Stimulated activated CD4-positive, alpha-beta T cell treated with anti-CD3 and anti-CD28 coated beads, TNF-alpha, amount 100 ng/mL, for 24 hours (primary cell): ENCODE data around the gene ZDHHC11B.
"Not testable (repeated sequence)": the region's sequence is repeated elsewhere in the genome, so short reads cannot be mapped to it uniquely, and the experiment has no call there.

Experiments used
- DNase-seq, 3 experiments: peaks; one replicate each; pipeline ENCODE4 v3.0.0-alpha.2; 2020; ENCODE audit warnings: low read depth in 3 of 3

ZDHHC11B gene

GRCh38 chr5:752532-753115, 31.9 kb downstream of the ZDHHC11B start:
- DNase-seq, result not testable (repeated sequence)

GRCh38 chr5:751992-752391, 32.5 kb downstream of the ZDHHC11B start:
- not testable (repeated sequence) for DNase-seq

- DNase-seq, result no peak
These were observed 33.0 kb downstream of the ZDHHC11B start for GRCh38 chr5:751496-751895.

GRCh38 chr5:750226-750625, 34.3 kb downstream of the ZDHHC11B start:
- not testable (repeated sequence) for DNase-seq

- no peak for DNase-seq
These were observed 35.3 kb downstream of the ZDHHC11B start for GRCh38 chr5:749101-749670.

- not testable (repeated sequence) for DNase-seq
These were observed 36.2 kb downstream of the ZDHHC11B start for GRCh38 chr5:748011-748980.

GRCh38 chr5:747303-747844, 37.2 kb downstream of the ZDHHC11B start:
- DNase-seq, result not testable (repeated sequence)

- no peak for DNase-seq
These were observed 38.2 kb downstream of the ZDHHC11B start for GRCh38 chr5:746258-746761.

GRCh38 chr5:745272-746142, 39.0 kb downstream of the ZDHHC11B start:
- DNase-seq, result not testable (repeated sequence)

GRCh38 chr5:743696-744404, 40.7 kb downstream of the ZDHHC11B start:
- DNase-seq, result not testable (repeated sequence)

- DNase-seq, result not testable (repeated sequence)
These were observed 42.3 kb downstream of the ZDHHC11B start for GRCh38 chr5:742276-742675.

- not testable (repeated sequence) for DNase-seq
These were observed 50.4 kb downstream of the ZDHHC11B start for GRCh38 chr5:734145-734544.

- not testable (repeated sequence) for DNase-seq
These were observed 51.6 kb downstream of the ZDHHC11B start for GRCh38 chr5:732754-733454.

- DNase-seq, result not testable (repeated sequence)
These were observed 55.3 kb downstream of the ZDHHC11B start for GRCh38 chr5:729225-729624.

- DNase-seq, result not testable (repeated sequence)
These were observed 57.4 kb downstream of the ZDHHC11B start for GRCh38 chr5:727087-727486.

GRCh38 chr5:723865-724264, 60.7 kb downstream of the ZDHHC11B start:
- not testable (repeated sequence) for DNase-seq

GRCh38 chr5:723309-723708, 61.2 kb downstream of the ZDHHC11B start:
- DNase-seq, result not testable (repeated sequence)

- DNase-seq, result not testable (repeated sequence)
These were observed 65.2 kb downstream of the ZDHHC11B start for GRCh38 chr5:719379-719778.

GRCh38 chr5:717143-717542, 67.4 kb downstream of the ZDHHC11B start:
- no peak for DNase-seq

GRCh38 chr5:716740-717139, 67.8 kb downstream of the ZDHHC11B start:
- not testable (repeated sequence) for DNase-seq
